ENCODE measurements around the gene SLC25A29. TPM values are rescaled to one million over a fixed set of nuclear protein-coding genes. Genes with fewer than 3 reads are reported as not detected.

Gene SLC25A29
- total and polyA plus RNA-seq, 2 of the 13 experiments (the other 11 are each of a cell fraction or from before 2014, with no cell fraction given) = 12.2 to 17.2 TPM

DNA sequence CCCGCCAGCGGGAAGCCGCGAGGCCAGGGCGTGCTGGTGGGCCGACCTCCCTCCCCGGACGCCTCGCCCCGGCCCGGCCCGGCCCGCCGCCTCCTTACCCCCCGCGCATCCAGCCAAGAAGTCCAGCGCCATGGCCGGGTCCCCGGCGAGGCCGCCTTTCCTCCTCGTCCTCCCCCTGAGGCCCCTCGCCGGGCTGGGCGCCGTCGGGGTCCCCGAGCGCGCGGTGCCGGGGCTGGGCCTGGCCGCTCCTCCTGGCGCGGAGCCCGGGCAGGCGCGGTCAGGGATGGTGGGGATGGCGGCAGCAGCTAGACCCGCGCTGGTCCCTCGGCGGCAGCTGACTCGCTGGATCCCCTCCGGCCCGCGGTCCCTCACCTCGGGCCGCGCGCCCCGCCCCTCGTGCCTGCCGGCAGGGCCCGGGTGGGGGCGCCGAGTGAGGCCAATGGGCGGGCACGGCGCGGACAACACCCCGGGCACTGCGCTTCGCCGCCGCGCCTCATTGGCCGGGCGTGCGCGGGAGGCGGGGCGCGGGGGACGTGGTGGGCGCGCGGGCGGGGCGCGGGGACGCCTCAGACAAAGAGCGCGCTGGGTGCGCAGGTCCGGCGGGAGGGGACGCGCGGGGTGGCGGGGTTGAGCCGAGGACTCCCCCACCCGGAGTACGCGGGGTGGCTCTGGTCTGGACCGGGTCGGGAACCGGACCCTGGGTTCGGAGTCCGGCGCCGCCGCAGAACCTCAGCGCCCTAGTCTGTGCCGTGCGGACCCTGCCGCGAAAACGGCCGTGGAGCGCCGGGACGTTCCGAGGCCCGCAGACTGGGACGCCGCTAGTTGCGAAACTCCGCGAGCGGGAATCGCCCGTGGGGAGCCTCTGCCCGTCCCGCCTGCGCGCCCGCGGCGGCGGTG, at the start of gene SLC25A29 (continued):
- TF ChIP-seq ZXDC (CRISPR knock-in tag; IDR thresholded peaks at IDR 0.05) = no peak
- TF ChIP-seq PAF1 (CRISPR knock-in tag; IDR thresholded peaks at IDR 0.05) = no peak
- TF ChIP-seq PCBP2 (optimal IDR thresholded peaks at IDR 0.05; ENCODE audit: low read depth, low read length, poor library complexity, severe bottlenecking) = no peak
- no peak for TF ChIP-seq IRF1 (CRISPR knock-in tag; IDR thresholded peaks at IDR 0.05; ENCODE audit: low read depth)
- TF ChIP-seq SIX1 (CRISPR knock-in tag; IDR thresholded peaks at IDR 0.05; ENCODE audit: borderline replicate concordance) = no peak
- peak; percentile 20; the same call in 1 of the 2 replicates for TF ChIP-seq UBTF (CRISPR knock-in tag; IDR thresholded peaks at IDR 0.05)
- TF ChIP-seq ZNF761 (CRISPR knock-in tag; conservative IDR thresholded peaks at IDR 0.05) = no peak
- no peak for TF ChIP-seq TP53 (CRISPR knock-in tag; conservative IDR thresholded peaks at IDR 0.05)
- TF ChIP-seq MAZ (IDR thresholded peaks at IDR 0.05; ENCODE audit: borderline replicate concordance, low read depth, low read length) = peak; percentile 93
- TF ChIP-seq MAZ (CRISPR knock-in tag; IDR thresholded peaks at IDR 0.05; ENCODE audit: low read depth) = peak; percentile 36
- peak; percentile 68; the same call in 1 of the 2 replicates for TF ChIP-seq RNF2 (conservative IDR thresholded peaks at IDR 0.05; ENCODE audit: low read depth)
- TF ChIP-seq ZNF496 (CRISPR knock-in tag; IDR thresholded peaks at IDR 0.05; ENCODE audit: insufficient replicate concordance) = no peak
- 0 out of 2 replicates have a peak, but pooled peaks have one; percentile 48 for TF ChIP-seq ZNF879 (CRISPR knock-in tag; IDR thresholded peaks at IDR 0.05)
- TF ChIP-seq NRL (CRISPR knock-in tag; IDR thresholded peaks at IDR 0.05; ENCODE audit: borderline replicate concordance) = no peak
- TF ChIP-seq, protein P1, sequence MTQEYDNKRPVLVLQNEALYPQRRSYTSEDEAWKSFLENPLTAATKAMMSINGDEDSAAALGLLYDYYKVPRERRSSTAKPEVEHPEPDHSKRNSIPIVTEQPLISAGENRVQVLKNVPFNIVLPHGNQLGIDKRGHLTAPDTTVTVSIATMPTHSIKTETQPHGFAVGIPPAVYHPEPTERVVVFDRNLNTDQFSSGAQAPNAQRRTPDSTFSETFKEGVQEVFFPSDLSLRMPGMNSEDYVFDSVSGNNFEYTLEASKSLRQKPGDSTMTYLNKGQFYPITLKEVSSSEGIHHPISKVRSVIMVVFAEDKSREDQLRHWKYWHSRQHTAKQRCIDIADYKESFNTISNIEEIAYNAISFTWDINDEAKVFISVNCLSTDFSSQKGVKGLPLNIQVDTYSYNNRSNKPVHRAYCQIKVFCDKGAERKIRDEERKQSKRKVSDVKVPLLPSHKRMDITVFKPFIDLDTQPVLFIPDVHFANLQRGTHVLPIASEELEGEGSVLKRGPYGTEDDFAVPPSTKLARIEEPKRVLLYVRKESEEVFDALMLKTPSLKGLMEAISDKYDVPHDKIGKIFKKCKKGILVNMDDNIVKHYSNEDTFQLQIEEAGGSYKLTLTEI (CRISPR knock-in tag; conservative IDR thresholded peaks at IDR 0.05) = no peak
- no peak for TF ChIP-seq JUND (CRISPR knock-in tag; IDR thresholded peaks at IDR 0.05)
- peak; percentile 52 for TF ChIP-seq SRSF1 (optimal IDR thresholded peaks at IDR 0.05; ENCODE audit: low read depth, low read length)
